WTC11 (cell line): ENCODE measurements around the gene PTCH1. TPM values are rescaled to one million over a fixed set of nuclear protein-coding genes. Genes with fewer than 3 reads are reported as not detected.

Source experiments
- ATAC-seq: fragments of 200-7000 bp; cut with Tn5 transposase; 2 replicates; pipeline ENCODE4 v1.10.0; 2021; ENCODE audit warnings: mild to moderate bottlenecking, moderate library complexity
- CTCF ChIA-PET: fragments of 300-600 bp; sonication (Branson Sonifier 250); formaldehyde crosslinking; loops from one replicate; lab custom pipeline; 2021; ENCODE audit warnings: antibody characterized with exemption; lab: Charles Lee
- POLR2A ChIA-PET: fragments of 350-600 bp; sonication (Branson Sonifier 250); formaldehyde crosslinking; loops from one replicate; lab custom pipeline; 2021; ENCODE audit warnings: antibody characterized with exemption; lab: Charles Lee
- DNase-seq: peaks from one replicate; pipeline ENCODE4 v3.0.0; 2021; ENCODE audit warnings: low spot score
- H3K27ac Mint-ChIP-seq: 2 replicates; pipeline ENCODE4 v1.8.0; 2021; ENCODE audit warnings: mixed read lengths
- H3K27me3 Mint-ChIP-seq: 2 replicates; pipeline ENCODE4 v1.8.0; 2021; ENCODE audit warnings: low read depth, mild to moderate bottlenecking, moderate library complexity, mixed read lengths
- H3K36me3 Mint-ChIP-seq: 2 replicates; pipeline ENCODE4 v1.8.0; 2021; ENCODE audit warnings: mixed read lengths
- H3K4me1 Mint-ChIP-seq: 2 replicates; pipeline ENCODE4 v1.8.0; 2022; ENCODE audit warnings: mixed read lengths
- H3K4me3 Mint-ChIP-seq: 2 replicates; pipeline ENCODE4 v1.8.0; 2021; ENCODE audit warnings: mild to moderate bottlenecking, moderate library complexity, mixed read lengths
- H3K9me3 Mint-ChIP-seq: 2 replicates; pipeline ENCODE4 v1.8.0; 2021; ENCODE audit warnings: mixed read lengths
- AR ChIP-seq: fragments of 250-450 bp; sonication (Bioruptor Pico); IDR thresholded peaks from 2 replicates; pipeline ENCODE4 v1.9.0; 2021; ENCODE audit warnings: mild to moderate bottlenecking
- ATF1 ChIP-seq: sonication (generic); formaldehyde crosslinking; IDR thresholded peaks from 2 replicates; pipeline ENCODE4 v1.8.1; 2023; ENCODE audit warnings: mild to moderate bottlenecking, moderate library complexity, missing genetic modification reagents
- FOXP1 ChIP-seq: sonication (generic); formaldehyde crosslinking; IDR thresholded peaks from 2 replicates; pipeline ENCODE4 v1.8.0; 2022; ENCODE audit warnings: missing genetic modification reagents, mild to moderate bottlenecking, moderate library complexity, borderline replicate concordance
- GRHL2 ChIP-seq: fragments of 250-450 bp; sonication (Bioruptor Pico); IDR thresholded peaks from 2 replicates; pipeline ENCODE4 v1.8.0; 2022; ENCODE audit warnings: mild to moderate bottlenecking, moderate library complexity; ENCODE audit not compliant: insufficient replicate concordance, severe bottlenecking
- HMGXB4 ChIP-seq: sonication (generic); formaldehyde crosslinking; IDR thresholded peaks from 2 replicates; pipeline ENCODE4 v1.8.1; 2023; ENCODE audit warnings: mild to moderate bottlenecking, moderate library complexity, missing genetic modification reagents
- KAT7 ChIP-seq: sonication (generic); formaldehyde crosslinking; IDR thresholded peaks from 2 replicates; pipeline ENCODE4 v1.8.1; 2023; ENCODE audit warnings: missing genetic modification reagents, mild to moderate bottlenecking, borderline replicate concordance
- MAX ChIP-seq: sonication (generic); formaldehyde crosslinking; IDR thresholded peaks from 2 replicates; pipeline ENCODE4 v1.8.0; 2022; ENCODE audit warnings: mild to moderate bottlenecking, missing genetic modification reagents
- MLX ChIP-seq: sonication (generic); formaldehyde crosslinking; IDR thresholded peaks from 2 replicates; pipeline ENCODE4 v1.8.1; 2023; ENCODE audit warnings: mild to moderate bottlenecking, missing genetic modification reagents, moderate library complexity
- MXD4 ChIP-seq: fragments of 250-450 bp; sonication (Bioruptor Pico); IDR thresholded peaks from 2 replicates; pipeline ENCODE4 v1.8.0; 2021; ENCODE audit warnings: mild to moderate bottlenecking, moderate library complexity, borderline replicate concordance
- NFATC4 ChIP-seq: fragments of 250-450 bp; sonication (Bioruptor Pico); IDR thresholded peaks from 2 replicates; pipeline ENCODE4 v1.9.0; 2021; ENCODE audit warnings: mild to moderate bottlenecking
- NFE2L1 ChIP-seq: sonication (generic); formaldehyde crosslinking; IDR thresholded peaks from 2 replicates; pipeline ENCODE4 v1.8.1; 2023; ENCODE audit warnings: missing genetic modification reagents
- NFYB ChIP-seq: sonication (generic); formaldehyde crosslinking; conservative IDR thresholded peaks from 2 replicates; pipeline ENCODE4 v1.8.0; 2022; ENCODE audit warnings: low read depth, missing genetic modification reagents
- NR2C2 ChIP-seq: sonication (generic); formaldehyde crosslinking; IDR thresholded peaks from 2 replicates; pipeline ENCODE4 v1.8.0; 2022; ENCODE audit warnings: mild to moderate bottlenecking, missing genetic modification reagents
- PRRX2 ChIP-seq: fragments of 250-450 bp; sonication (Bioruptor Pico); IDR thresholded peaks from 2 replicates; pipeline ENCODE4 v1.8.0; 2021; ENCODE audit warnings: mild to moderate bottlenecking
- SOX15 ChIP-seq: fragments of 250-450 bp; sonication (Bioruptor Pico); IDR thresholded peaks from 2 replicates; pipeline ENCODE4 v1.9.0; 2021; ENCODE audit warnings: mild to moderate bottlenecking
- STAT6 ChIP-seq: sonication (generic); formaldehyde crosslinking; conservative IDR thresholded peaks from 2 replicates; pipeline ENCODE4 v1.8.1; 2023; ENCODE audit warnings: mild to moderate bottlenecking, low read depth, missing genetic modification reagents, moderate library complexity
- TEAD1 ChIP-seq: sonication (generic); formaldehyde crosslinking; IDR thresholded peaks from 2 replicates; pipeline ENCODE4 v1.8.0; 2022; ENCODE audit warnings: mild to moderate bottlenecking, missing genetic modification reagents
- TEAD4 ChIP-seq: sonication (generic); formaldehyde crosslinking; IDR thresholded peaks from 2 replicates; pipeline ENCODE4 v1.8.0; 2022; ENCODE audit warnings: mild to moderate bottlenecking, missing genetic modification reagents
- USF2 ChIP-seq: sonication (generic); formaldehyde crosslinking; IDR thresholded peaks from 2 replicates; pipeline ENCODE4 v1.8.1; 2023; ENCODE audit warnings: mild to moderate bottlenecking, missing genetic modification reagents, moderate library complexity
- ZMAT4 ChIP-seq: fragments of 250-450 bp; sonication (Bioruptor Pico); IDR thresholded peaks from 2 replicates; pipeline ENCODE4 v1.9.0; 2021; ENCODE audit warnings: mild to moderate bottlenecking
- ZNF121 ChIP-seq: sonication (generic); formaldehyde crosslinking; IDR thresholded peaks from 2 replicates; pipeline ENCODE4 v1.8.0; 2023; ENCODE audit warnings: missing genetic modification reagents
- ZNF232 ChIP-seq: sonication (generic); formaldehyde crosslinking; IDR thresholded peaks from 2 replicates; pipeline ENCODE4 v1.8.0; 2022; ENCODE audit warnings: mild to moderate bottlenecking, missing genetic modification reagents
- ZNF396 ChIP-seq: fragments of 250-450 bp; sonication (Bioruptor Pico); IDR thresholded peaks from 2 replicates; pipeline ENCODE4 v1.8.0; 2021; ENCODE audit warnings: mild to moderate bottlenecking, moderate library complexity, borderline replicate concordance
- ZNF671 ChIP-seq: fragments of 250-450 bp; sonication (Bioruptor Pico); IDR thresholded peaks from 2 replicates; pipeline ENCODE4 v1.8.0; 2021; ENCODE audit warnings: mild to moderate bottlenecking
- total RNA-seq: library from RNA; stranded (reverse); gene quantifications from 3 replicates; pipeline ENCODE4 v1.2.3, GENCODE V29; 2021

PTCH1 gene
- total RNA-seq, 1 experiment from 2014 or later, result 38.0 TPM

- no peak for DNase-seq
- ChIA-PET POLR2A (interaction anchor here (0.5 to 0.7 kb wide), 2 partner anchors 24 to 1945 kb away, joined by 3 read pairs; no protein-coding TSS in a partner anchor), CTCF (no interaction called here)
- Mint-ChIP-seq H3K27me3 (peaks cover 8% of the 10 kb centered on the region), H3K27ac (no peak overlapping the region), H3K4me3 (no peak overlapping the region), H3K36me3 (no peaks in the 10 kb centered on the region)
- ATAC-seq, result no peak
- no peak for TF ChIP-seq SOX15 (CRISPR knock-in tag)
- TF ChIP-seq FOXP1, result no peak
- no peak for TF ChIP-seq NFATC4 (CRISPR knock-in tag)
- TF ChIP-seq TEAD4 (CRISPR knock-in tag), result no peak
- TF ChIP-seq NFYB, result no peak
- no peak for TF ChIP-seq ZNF671 (CRISPR knock-in tag)
- no peak for TF ChIP-seq MAX
- TF ChIP-seq ZNF121 (CRISPR knock-in tag), result no peak
- no peak for TF ChIP-seq AR (CRISPR knock-in tag)
- TF ChIP-seq, all 79 proteins: peak for 0
- Mint-ChIP-seq H3K4me1 (peaks cover 17% of the 10 kb centered on the region), H3K9me3 (no peaks in the 10 kb centered on the region)
Measured at GRCh38 chr9:95565982-95566381, 49.2 kb upstream of the PTCH1 start.

GRCh38 chr9:95561913-95562312 is 45.1 kb upstream of the PTCH1 start:
- H3K27me3 Mint-ChIP-seq, result peaks cover 15% of the 10 kb centered on the region
- ATAC-seq (no peak), DNase-seq (no peak)
- ChIA-PET CTCF (no interaction called here), POLR2A (no interaction called here)
- H3K36me3 Mint-ChIP-seq, result no peaks in the 10 kb centered on the region
- no peak overlapping the region for H3K4me3 Mint-ChIP-seq
- no peaks in the 10 kb centered on the region; the same call in 1 of the 2 replicates for H3K9me3 Mint-ChIP-seq
- H3K27ac Mint-ChIP-seq, result no peak overlapping the region
- H3K4me1 Mint-ChIP-seq, result peaks cover 10% of the 10 kb centered on the region
- TF ChIP-seq PRRX2 (CRISPR knock-in tag) (no peak), MLX (CRISPR knock-in tag) (no peak), TEAD1 (CRISPR knock-in tag) (no peak), ZNF396 (CRISPR knock-in tag) (no peak), KAT7 (CRISPR knock-in tag) (no peak), STAT6 (CRISPR knock-in tag) (no peak), NFE2L1 (no peak), GRHL2 (CRISPR knock-in tag) (no peak), HMGXB4 (no peak), ZNF232 (CRISPR knock-in tag) (no peak), USF2 (CRISPR knock-in tag) (no peak), NR2C2 (CRISPR knock-in tag) (no peak), ZMAT4 (CRISPR knock-in tag) (no peak), MXD4 (CRISPR knock-in tag) (no peak), ATF1 (CRISPR knock-in tag) (no peak)
